C4-2B (cell line): Measurements from ENCODE around the gene GIMAP1.
A peak's percentile ranks its signal among the peaks of the same experiment; 100 is the strongest.

ENCODE experiments used
- H3K27ac ChIP-seq: fragments of 450-650 bp; 2 replicates; pipeline ENCODE4 v1.5.1; 2017
- CTCF ChIP-seq: fragments of 450-650 bp; conservative IDR thresholded peaks from 2 replicates; pipeline ENCODE4 v1.5.1; 2017; ENCODE audit warnings: mild to moderate bottlenecking
- ZFX ChIP-seq: fragments of 450-650 bp; IDR thresholded peaks from 2 replicates; pipeline ENCODE4 v1.6.1; 2017

Gene GIMAP1

GRCh38 chr7:150728011-150728410 lies 11.6 kb downstream of the GIMAP1 start:
- no peak for TF ChIP-seq CTCF
- TF ChIP-seq ZFX: no peak
- no peak overlapping the region for H3K27ac ChIP-seq

- no peak overlapping the region for H3K27ac ChIP-seq
- TF ChIP-seq ZFX (no peak), CTCF (no peak)
These were observed 12.2 kb downstream of the GIMAP1 start for GRCh38 chr7:150728609-150729008.

- TF ChIP-seq CTCF (no peak), ZFX (no peak)
- no peak overlapping the region for H3K27ac ChIP-seq
These were observed 15.5 kb downstream of the GIMAP1 start for GRCh38 chr7:150731916-150732315.

GRCh38 chr7:150732786-150733481 lies 16.5 kb downstream of the GIMAP1 start:
- TF ChIP-seq ZFX (no peak), CTCF (no peak)
- no peak overlapping the region for H3K27ac ChIP-seq

DNA sequence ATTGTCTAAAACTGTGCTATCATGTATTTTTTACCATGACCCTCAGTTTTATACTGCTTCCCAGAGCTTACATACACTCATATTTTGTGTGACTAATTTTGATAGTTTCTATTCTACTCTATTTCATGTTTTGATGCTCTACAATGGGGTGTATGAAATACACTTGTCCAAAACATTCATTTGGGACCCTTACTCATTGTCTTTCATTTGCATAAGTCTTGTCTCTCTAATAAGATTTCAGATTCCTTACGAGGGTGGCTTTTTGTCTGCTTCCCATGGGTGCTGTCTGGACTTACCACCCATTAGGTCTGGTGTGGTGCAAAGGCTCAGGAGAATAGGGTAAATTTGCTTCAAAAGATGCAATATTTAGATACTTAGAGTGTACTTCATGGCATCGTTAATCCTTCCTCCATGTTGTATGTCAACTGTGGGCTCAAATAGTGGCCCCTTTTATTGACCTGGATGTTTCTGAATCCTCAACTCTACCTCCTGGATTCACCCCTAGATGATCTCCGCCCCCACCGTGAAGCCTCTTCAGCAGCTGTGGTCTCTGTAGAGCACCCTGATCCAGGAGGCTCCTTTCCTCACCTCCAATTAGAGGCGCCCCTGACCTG lies 17.2 kb downstream of the GIMAP1 start:
- TF ChIP-seq CTCF: no peak
- TF ChIP-seq ZFX: no peak
- H3K27ac ChIP-seq: no peak overlapping the region

DNA sequence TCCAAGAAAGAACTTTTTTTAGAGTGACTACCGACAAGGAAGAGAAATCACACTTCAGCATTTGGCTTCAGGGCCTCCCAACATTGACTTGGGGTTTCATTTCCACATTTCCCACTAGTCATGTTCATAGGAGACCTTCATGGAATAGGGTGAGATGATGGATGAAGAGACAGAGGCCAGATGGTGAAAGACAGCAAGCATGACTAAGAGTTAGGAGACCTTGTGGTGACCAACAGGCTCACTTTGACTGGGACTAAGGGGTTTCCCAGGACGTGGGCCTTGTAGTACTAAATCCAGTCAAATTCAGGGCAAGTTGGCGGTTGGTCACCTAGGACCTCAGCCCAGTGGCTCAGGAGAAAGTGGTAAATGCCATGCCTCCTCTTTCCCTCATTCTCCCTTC lies 17.8 kb downstream of the GIMAP1 start:
- TF ChIP-seq CTCF: no peak
- no peak for TF ChIP-seq ZFX
- H3K27ac ChIP-seq: no peak overlapping the region

- H3K27ac ChIP-seq: no peak overlapping the region
- TF ChIP-seq ZFX (no peak), CTCF (peak; percentile 17)
These were observed 19.4 kb downstream of the GIMAP1 start for GRCh38 chr7:150735596-150736358.
